Activated naive CD4-positive, alpha-beta T cell treated with anti-CD3 and anti-CD28 coated beads for 36 hours (primary cell): ENCODE results near the gene TRIM7. TPM values are rescaled to one million over a fixed set of nuclear protein-coding genes. Genes with fewer than 3 reads are reported as not detected.
A peak's percentile ranks its signal among the peaks of the same experiment; 100 is the strongest.

Experiments
- CTCF ChIA-PET: fragments of 350-600 bp; sonication (Branson Sonifier 250); formaldehyde crosslinking; loops from one replicate; lab custom pipeline; 2021; ENCODE audit warnings: antibody characterized with exemption; lab: Charles Lee
- DNase-seq: peaks from one replicate; pipeline ENCODE4 v3.0.0-alpha.2; 2020
- H3K27ac Mint-ChIP-seq: one replicate; pipeline ENCODE4 v1.8.0; 2021; ENCODE audit warnings: mild to moderate bottlenecking, mixed read lengths
- H3K27me3 Mint-ChIP-seq: one replicate; pipeline ENCODE4 v1.8.0; 2021; ENCODE audit warnings: low read depth, mixed read lengths
- H3K36me3 Mint-ChIP-seq: one replicate; pipeline ENCODE4 v1.8.0; 2021; ENCODE audit warnings: low read depth, mixed read lengths
- H3K4me1 Mint-ChIP-seq: one replicate; pipeline ENCODE4 v1.8.0; 2021; ENCODE audit warnings: low read depth, mixed read lengths
- H3K4me3 Mint-ChIP-seq: one replicate; pipeline ENCODE4 v1.8.0; 2021; ENCODE audit warnings: mild to moderate bottlenecking, moderate library complexity, mixed read lengths
- H3K9me3 Mint-ChIP-seq: one replicate; pipeline ENCODE4 v1.8.0; 2021; ENCODE audit warnings: mixed read lengths
- intact Hi-C: fragments of 100-400 bp; cut with micrococcal nuclease; formaldehyde crosslinking; loops from one replicate; pipeline ENCODE4 v1.15.1; 2023
- total RNA-seq, 2 experiments: library from RNA; stranded (reverse); gene quantifications; one replicate each; pipeline ENCODE4 v1.2.3, GENCODE V29; 2021

Gene TRIM7
- total RNA-seq, 2 experiments from 2014 or later, result 1.6 to 1.8 TPM

DNA sequence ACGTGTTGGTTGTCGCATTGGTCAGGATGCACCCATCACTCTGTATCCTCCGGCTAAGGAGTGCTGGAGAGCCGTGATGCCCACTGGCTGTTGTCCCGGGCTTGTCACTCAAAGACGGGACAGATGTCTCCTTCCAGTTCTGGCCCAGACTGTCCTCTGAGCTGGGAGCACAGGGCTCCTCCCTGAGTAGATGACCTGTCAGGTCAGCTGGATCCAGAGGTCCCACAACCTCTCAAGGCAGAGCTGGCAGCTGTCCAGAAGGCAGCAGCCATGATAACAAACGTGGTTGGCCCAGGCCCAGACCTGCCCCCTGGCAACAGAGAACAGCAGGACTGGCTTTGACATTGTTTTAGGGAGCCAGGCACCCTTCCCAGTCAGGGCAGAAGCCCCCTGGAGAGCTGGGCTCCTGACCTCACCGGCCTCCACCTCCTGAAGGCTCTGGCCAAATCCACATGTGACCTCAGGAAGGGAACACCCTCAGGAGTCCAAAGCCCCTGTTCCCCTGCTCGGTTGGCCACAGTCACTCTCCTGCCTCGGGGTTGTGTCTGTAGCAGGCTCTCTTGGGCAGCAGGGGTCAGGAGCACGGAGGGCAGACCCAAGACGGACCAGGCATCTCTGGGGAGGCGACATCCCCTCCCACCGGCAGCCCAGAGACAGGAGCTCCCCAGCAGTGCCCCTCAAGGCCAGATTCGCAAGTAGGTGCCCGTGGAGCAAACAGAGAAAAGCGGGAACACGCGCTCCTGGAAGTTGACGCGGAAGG lies 10.3 kb downstream of the TRIM7 start:
- Mint-ChIP-seq H3K27ac (no peak overlapping the region), H3K36me3 (peaks cover 3% of the 10 kb centered on the region), H3K4me1 (peaks cover 9% of the 10 kb centered on the region), H3K27me3 (peaks cover 4% of the 10 kb centered on the region), H3K4me3 (no peak overlapping the region), H3K9me3 (no peaks in the 10 kb centered on the region)
- no peak for DNase-seq
- CTCF ChIA-PET, result no interaction called here
- intact Hi-C loops, result no loop called here

DNA sequence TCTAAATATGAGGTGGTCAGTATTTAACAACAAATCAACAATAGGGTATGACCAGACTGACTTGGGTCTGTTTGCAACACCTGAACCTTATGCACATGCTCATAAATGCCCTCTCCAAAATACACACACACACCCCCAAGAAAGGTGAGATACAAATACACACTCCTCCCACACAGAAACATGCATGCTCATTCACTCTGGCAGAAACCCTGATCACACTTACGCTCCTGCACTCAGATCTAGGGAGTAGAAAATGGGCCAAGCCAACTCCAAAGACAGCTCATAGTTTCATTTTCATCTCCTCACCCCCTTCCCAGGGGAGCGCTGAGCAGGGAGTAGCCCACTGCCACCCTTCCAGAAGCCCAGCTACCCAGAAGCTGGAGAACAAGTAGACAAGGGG lies 11.3 kb downstream of the TRIM7 start:
- no peak for DNase-seq
- Mint-ChIP-seq H3K4me3 (no peak overlapping the region), H3K27ac (no peak overlapping the region), H3K36me3 (peaks cover 6% of the 10 kb centered on the region), H3K27me3 (peaks cover 5% of the 10 kb centered on the region), H3K4me1 (peaks cover 14% of the 10 kb centered on the region), H3K9me3 (no peaks in the 10 kb centered on the region)
- CTCF ChIA-PET, result no interaction called here
- intact Hi-C loops, result no loop called here

DNA sequence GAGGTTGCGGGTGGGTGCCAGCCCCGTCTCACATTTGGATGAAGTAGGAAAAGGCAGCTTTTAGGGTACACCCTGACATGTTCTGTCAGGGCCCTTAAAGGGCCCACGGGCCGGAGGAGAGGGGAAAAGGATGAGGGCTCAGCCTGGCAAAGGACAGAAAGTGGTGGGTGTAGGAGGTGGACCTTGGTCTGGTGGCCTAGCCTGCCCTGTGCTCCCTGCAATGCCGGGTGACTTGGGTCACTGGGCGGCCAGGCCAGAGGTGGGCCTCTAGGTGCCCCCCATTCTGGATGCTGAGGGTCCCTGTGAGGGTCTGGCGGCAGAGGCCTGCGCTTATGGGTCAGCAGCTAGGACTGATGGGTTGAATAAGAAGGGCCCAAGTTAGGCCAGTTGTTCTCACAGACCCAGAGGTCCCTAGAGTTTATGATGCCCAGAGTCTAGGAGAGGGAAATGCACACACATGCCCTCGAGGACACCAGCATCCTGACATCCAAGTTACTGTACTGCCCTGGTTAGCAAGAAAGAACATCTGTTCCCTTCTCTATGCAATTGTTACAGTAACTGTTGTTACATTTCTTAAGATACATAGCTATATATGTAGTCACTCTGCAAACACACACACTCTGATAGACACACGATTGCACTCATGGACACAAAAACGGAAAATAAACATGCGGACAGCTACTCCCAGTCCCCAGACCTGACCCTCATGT lies 12.5 kb downstream of the TRIM7 start:
- no peaks in the 10 kb centered on the region for H3K9me3 Mint-ChIP-seq
- H3K4me1 Mint-ChIP-seq, result peaks cover 25% of the 10 kb centered on the region
- no peak for DNase-seq
- CTCF ChIA-PET, result interaction anchor here (1.1 to 1.9 kb wide), 2 partner anchors 11 kb away, joined by 4 read pairs; no protein-coding TSS in a partner anchor
- H3K4me3 Mint-ChIP-seq, result peak overlapping the region; percentile 85
- H3K27me3 Mint-ChIP-seq, result peaks cover 9% of the 10 kb centered on the region
- intact Hi-C loops, result no loop called here
- H3K36me3 Mint-ChIP-seq, result peaks cover 10% of the 10 kb centered on the region
- H3K27ac Mint-ChIP-seq, result peak overlapping the region; percentile 92

DNA sequence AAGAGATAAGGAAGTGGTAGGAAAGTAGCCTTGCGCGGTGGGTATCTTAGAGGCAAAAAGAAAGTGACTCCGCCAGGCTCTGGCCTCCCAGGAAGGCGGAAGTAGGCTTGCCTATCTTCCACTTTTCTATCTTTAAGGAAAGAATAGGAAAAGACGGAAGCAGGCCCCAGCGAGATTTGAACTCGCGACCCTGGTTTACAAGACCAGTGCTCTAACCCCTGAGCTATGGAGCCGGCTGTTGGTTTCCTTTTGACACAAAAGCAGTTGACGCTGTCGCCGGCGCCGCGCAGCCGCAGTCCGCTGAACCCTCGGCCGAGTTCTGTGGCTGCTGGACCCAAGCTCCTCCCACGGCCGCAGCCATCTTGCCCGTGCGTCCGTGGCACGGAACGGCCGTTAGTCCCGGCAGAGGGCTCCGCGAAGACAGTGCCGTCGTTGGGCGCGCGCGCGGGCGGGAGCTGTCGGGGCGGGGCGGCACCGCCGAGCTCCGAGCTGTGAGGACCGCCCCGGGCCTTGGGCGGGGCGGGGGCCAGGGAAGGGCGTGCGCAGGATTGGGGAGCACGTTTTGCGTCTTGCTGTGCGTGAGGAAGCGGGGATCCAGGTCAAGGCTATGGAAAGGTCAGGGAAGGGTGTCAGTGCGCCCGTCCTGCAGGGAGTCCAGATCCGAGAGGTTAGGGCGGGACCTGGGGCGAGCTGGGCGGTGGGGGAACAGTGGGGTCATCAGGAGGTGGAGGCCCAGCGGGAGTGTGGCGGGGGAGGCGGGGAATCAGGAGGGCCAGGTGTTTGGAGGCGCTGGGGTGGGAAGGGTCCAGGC lies 13.3 kb downstream of the TRIM7 start:
- no peaks in the 10 kb centered on the region for H3K9me3 Mint-ChIP-seq
- peaks cover 9% of the 10 kb centered on the region for H3K27me3 Mint-ChIP-seq
- DNase-seq, result peak; percentile 95
- peaks cover 10% of the 10 kb centered on the region for H3K36me3 Mint-ChIP-seq
- H3K27ac Mint-ChIP-seq, result peak overlapping the region; percentile 92
- intact Hi-C loops, result loop anchor here (1.0 kb wide), 5 partner anchors 16 to 70 kb away; partner anchors contain the start of gene TRIM52
- peak overlapping the region; percentile 85 for H3K4me3 Mint-ChIP-seq
- CTCF ChIA-PET, result interaction anchor here (0.7 to 1.9 kb wide), 4 partner anchors 11 to 16 kb away, joined by 3 to 5 read pairs (median 4); no protein-coding TSS in a partner anchor
- H3K4me1 Mint-ChIP-seq, result peaks cover 25% of the 10 kb centered on the region

DNA sequence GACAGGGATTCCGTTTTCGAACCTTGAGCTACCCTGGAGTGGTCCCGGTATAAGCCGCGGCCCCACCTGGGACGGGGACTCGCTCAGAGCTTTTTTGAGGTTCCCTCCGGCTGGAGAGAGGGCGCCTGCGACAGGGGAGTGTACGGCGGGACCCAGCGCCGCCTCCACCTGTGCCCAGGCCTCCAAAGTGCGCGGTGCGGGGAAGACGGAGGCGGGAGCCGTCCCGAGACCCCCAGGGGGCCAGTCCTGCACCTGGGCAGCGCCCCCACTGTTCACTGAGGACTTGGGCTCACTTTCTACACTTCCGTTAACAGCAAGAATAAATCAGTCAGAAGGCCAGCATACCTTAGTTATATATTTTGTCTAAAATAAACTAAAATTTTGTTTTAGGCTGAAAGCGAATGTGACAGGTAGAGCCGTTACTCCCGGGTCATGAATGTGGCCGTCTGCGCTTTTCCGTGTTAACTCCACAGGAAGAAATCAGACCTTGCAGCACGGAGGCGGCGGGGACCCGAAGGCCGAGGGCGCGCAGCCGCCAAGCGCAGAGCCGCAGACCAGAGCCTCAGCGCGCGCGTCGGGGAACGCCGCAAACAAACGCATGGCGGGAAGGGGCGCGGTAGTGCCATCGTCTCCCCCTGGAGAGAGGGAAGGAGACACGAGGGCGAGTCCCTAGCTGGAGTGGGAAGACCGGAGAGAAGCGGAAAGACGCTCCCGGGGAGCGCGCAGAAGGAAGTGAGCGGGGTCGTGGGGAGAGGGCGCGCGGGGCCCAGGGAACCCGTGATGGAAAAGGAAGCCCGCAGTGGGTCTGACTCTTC lies 14.1 kb downstream of the TRIM7 start:
- peak overlapping the region; percentile 92 for H3K27ac Mint-ChIP-seq
- peak overlapping the region; percentile 85 for H3K4me3 Mint-ChIP-seq
- H3K9me3 Mint-ChIP-seq, result no peaks in the 10 kb centered on the region
- peak; percentile 67 for DNase-seq
- CTCF ChIA-PET, result interaction anchor here (0.7 to 2.8 kb wide), 8 partner anchors 10 to 55 kb away, joined by 3 to 15 read pairs (median 4); no protein-coding TSS in a partner anchor
- peaks cover 9% of the 10 kb centered on the region for H3K27me3 Mint-ChIP-seq
- peaks cover 10% of the 10 kb centered on the region for H3K36me3 Mint-ChIP-seq
- H3K4me1 Mint-ChIP-seq, result peaks cover 25% of the 10 kb centered on the region
- intact Hi-C loops, result loop anchor here (1.0 kb wide), 5 partner anchors 16 to 70 kb away; partner anchors contain the start of gene TRIM52

DNA sequence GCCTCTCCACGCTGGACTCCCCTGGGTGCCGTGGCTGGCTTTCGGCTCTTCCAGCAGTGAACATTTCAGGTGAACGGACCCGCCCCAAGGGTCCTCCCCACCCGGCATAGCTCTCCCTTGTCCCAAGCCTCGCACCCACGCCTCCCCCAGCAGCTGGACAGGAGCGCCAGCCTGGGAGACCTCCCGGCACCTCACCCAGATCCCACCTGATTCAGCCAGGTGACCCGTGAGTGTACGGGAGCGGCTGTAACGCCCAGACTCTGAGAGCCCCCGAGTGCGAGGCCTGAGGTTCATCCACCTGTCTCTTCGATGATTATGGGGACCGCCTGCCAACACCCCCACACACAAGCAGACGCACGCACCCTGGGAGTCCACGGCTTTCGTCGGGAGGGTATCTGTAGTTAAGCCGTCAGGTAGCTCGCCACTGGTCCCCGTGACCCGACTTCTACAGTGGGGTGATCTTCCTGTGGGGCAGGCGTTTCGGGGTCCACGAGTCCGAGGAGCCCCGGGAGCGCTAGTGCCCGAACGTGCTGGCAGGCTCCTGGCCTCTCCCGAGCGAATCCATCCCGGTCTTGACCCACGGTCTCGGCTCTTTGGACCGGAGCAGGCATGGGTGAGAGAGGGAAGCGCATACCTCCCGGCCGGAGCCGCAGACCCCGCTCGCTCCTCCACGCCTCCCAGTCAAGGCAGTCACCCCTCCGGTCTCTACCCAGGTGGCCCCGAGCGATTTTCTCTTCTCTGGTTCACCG lies 14.9 kb downstream of the TRIM7 start:
- Mint-ChIP-seq H3K9me3 (no peaks in the 10 kb centered on the region), H3K4me3 (peak overlapping the region; percentile 85), H3K4me1 (peaks cover 29% of the 10 kb centered on the region), H3K27ac (peak overlapping the region; percentile 80), H3K36me3 (peaks cover 10% of the 10 kb centered on the region), H3K27me3 (peaks cover 9% of the 10 kb centered on the region)
- CTCF ChIA-PET, result interaction anchor here (0.7 to 2.8 kb wide), 8 partner anchors 15 to 1099 kb away, joined by 3 to 15 read pairs (median 3); partner anchors contain the start of gene TRIM7
- peak; percentile 38 for DNase-seq
- intact Hi-C loops, result loop anchor here (1.0 to 10.0 kb wide), 2 partner anchors 32 to 1565 kb away; partner anchors contain the start of gene HNRNPH1

DNA sequence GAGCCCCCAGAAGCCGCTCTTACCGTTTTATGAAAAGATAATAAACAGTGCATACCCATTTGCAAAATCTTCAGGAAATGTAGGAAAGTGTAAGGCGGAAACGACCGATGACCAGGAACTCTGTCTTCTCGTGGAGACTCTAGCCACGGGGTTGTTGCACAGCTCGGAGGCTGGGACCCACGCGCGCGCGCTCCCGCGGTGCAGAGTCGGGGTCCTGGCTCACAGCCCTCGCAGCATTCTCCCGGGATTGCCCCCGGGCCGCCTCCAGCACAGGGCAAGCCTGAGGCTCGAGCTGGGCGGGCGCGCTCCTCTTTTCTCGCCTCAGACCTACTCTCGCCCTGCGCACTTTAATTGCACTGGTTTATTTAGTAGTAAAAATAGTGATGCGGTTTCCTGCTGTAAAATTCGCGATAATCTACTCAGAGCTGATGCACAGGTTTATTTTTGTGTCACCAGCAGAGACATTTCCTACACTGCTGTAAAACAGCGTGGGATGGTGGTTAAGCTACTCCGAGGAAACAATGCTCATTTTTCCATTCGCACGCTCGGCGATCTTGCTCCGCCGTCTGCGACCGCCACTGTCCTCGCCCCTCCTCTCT lies 15.5 kb downstream of the TRIM7 start:
- H3K36me3 Mint-ChIP-seq, result peaks cover 10% of the 10 kb centered on the region
- no peaks in the 10 kb centered on the region for H3K9me3 Mint-ChIP-seq
- peaks cover 32% of the 10 kb centered on the region for H3K4me1 Mint-ChIP-seq

DNA sequence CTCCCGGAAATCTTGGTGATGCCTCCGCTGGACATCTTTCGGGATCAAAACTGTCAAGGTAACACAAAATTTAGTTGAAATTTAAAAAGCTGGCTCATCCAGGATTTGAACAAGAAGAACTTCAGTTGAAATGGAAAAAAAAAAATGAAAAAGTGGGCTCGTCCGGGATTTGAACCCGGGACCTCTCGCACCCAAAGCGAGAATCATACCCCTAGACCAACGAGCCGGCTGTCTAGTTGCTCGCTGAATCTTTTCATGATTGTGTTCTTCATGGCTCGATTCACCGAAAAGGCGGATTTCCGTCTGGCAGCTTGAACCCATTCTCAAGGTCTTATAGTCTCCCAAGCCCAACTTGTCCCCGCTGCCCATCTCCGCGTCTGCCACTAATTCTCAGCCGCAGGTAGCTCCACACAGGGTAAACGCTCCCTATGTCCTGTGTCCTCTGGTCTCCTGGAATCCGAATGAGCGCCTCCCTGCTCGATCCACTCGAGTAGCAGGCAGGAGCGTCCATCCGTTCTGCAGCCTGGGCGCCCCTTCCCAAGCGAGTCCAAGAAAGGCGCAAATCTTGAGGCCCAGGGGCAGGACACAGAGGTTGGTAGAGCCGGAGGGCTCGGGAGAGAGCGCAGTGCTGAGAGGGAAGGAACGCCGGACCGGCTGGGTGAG lies 16.2 kb downstream of the TRIM7 start:
- CTCF ChIA-PET, result interaction anchor here (0.6 to 2.8 kb wide), 5 partner anchors 16 to 569 kb away, joined by 3 to 15 read pairs (median 4); no protein-coding TSS in a partner anchor
- peak overlapping the region; percentile 94 for H3K27ac Mint-ChIP-seq
- peak; percentile 90 for DNase-seq
- H3K9me3 Mint-ChIP-seq, result no peaks in the 10 kb centered on the region
- peaks cover 10% of the 10 kb centered on the region for H3K36me3 Mint-ChIP-seq
- peaks cover 35% of the 10 kb centered on the region for H3K4me1 Mint-ChIP-seq
- peak overlapping the region; percentile 85 for H3K4me3 Mint-ChIP-seq
- intact Hi-C loops, result loop anchor here (1.0 to 10.0 kb wide), 3 partner anchors 29 to 1564 kb away; partner anchors contain the start of gene HNRNPH1
- H3K27me3 Mint-ChIP-seq, result peaks cover 9% of the 10 kb centered on the region

More for the DNA sequence above, 15.5 kb downstream of the TRIM7 start:
- H3K4me3 Mint-ChIP-seq, result peak overlapping the region; percentile 85
- peak overlapping the region; percentile 94 for H3K27ac Mint-ChIP-seq
- CTCF ChIA-PET, result interaction anchor here (0.6 to 2.8 kb wide), 9 partner anchors 15 to 1099 kb away, joined by 3 to 15 read pairs (median 4); partner anchors contain the start of gene TRIM7
- intact Hi-C loops, result loop anchor here (1.0 to 10.0 kb wide), 2 partner anchors 33 to 1565 kb away; partner anchors contain the start of gene HNRNPH1
- peak; percentile 71 for DNase-seq
- peaks cover 9% of the 10 kb centered on the region for H3K27me3 Mint-ChIP-seq

DNA sequence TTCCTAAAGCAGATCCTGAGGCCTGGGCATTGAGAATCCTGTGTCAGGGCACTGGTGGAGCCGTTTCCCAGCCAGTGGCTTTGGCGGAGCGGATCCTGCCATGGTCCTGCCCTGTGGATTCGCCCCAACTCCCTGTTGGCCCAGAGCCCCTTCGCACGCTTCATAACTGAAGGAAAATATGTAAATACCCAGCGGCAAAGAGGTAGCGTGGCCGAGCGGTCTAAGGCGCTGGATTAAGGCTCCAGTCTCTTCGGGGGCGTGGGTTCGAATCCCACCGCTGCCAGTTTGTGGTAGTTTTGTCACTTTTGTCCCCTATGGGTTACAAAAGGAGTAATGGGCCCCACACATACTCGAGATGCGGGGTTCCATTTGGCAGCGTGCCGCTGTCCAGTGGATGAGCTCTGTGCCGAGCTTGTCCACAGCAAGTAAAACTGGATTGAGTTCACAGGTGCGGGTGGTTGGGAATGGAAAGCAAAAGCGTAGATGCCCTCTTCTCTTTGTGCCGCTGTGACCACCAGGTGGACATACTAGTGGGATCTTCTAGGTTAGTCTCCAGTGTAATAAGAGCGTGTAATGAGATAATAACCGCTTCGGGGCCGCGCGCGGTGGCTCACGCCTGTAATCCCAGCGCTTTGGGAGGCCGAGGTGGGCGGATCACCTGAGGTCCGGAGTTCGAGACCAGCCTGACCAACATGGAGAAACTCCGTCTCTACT lies 17.3 kb downstream of the TRIM7 start:
- intact Hi-C loops, result loop anchor here (1.0 to 10.0 kb wide), 2 partner anchors 27 to 1563 kb away; partner anchors contain the start of gene HNRNPH1
- CTCF ChIA-PET, result interaction anchor here (1.5 to 2.6 kb wide), 2 partner anchors 15 to 17 kb away, joined by 4 to 12 read pairs; no protein-coding TSS in a partner anchor
- H3K4me3 Mint-ChIP-seq, result peak overlapping the region; percentile 85
- DNase-seq, result peak; percentile 84
- peaks cover 33% of the 10 kb centered on the region for H3K4me1 Mint-ChIP-seq
- H3K27me3 Mint-ChIP-seq, result peaks cover 10% of the 10 kb centered on the region
- no peaks in the 10 kb centered on the region for H3K9me3 Mint-ChIP-seq
- peaks cover 10% of the 10 kb centered on the region for H3K36me3 Mint-ChIP-seq
- H3K27ac Mint-ChIP-seq, result peak overlapping the region; percentile 94
